ENCODE data around the gene NAPSA.

NAPSA gene

DNA sequence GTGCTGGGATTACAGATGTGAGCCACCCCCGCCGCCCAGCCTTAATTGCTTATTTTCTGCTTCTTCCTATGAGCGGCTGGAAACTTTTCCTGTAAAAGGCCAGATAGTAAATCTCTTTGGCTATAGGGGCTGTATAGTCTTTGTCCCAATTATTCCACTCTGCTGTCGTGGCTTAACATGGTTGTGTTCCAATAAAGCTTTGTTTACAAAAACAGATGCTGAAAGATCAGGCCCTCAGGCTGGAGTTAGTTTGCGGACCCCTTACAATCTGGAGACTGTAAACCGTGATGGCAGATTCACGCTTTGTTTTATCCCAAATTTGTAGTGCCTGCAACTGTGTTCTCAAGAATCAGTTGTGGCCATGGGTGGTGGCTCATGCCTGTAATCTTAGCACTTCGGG is 47.0 kb downstream of the NAPSA start:
- no peak for DNase-seq (ENCODE audit: low read depth in 1 of 2, low spot score in 1 of 2)

- no peak for DNase-seq (ENCODE audit: low read depth in 1 of 2, low spot score in 1 of 2)
Measured at GRCh38 chr19:50317115-50317514, 48.3 kb downstream of the NAPSA start.

DNA sequence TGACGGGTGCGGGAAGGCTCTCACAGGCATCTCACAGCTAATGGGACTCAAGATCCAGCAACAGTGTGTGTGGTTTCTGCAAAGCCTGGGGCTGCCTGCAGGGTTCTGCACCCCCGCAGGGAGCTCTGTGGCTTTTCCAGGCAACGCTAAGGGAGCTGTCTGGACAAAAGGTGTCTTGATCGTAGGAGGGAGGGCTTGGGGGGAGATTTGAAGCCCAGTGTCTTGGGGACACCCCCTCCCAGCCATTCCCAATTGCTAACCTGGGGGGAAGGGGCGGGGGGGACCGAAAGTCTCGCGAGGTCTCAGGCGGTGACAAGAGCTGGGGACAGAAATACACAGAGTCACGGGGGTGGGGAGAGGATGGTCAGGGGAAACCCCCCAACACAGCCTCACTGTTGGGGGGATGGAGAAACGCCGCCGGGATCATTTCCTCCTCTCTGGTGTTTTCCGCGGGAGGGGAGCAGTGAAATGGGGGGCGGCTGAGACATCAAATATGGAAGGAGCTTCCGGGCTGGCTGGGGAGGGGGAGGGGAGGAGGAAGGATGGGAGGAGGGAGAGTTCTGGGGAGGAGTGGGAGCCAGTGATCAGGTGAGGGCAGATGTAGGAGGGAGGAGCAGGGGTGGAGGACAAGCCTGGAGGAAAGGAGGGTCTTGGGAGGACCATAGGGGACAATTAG is 49.5 kb downstream of the NAPSA start:
- no peak for DNase-seq (ENCODE audit: low read depth in 1 of 2, low spot score in 1 of 2)

- no peak for DNase-seq (ENCODE audit: low read depth in 1 of 2, low spot score in 1 of 2)
Measured at GRCh38 chr19:50314724-50315708, 50.4 kb downstream of the NAPSA start.

DNA sequence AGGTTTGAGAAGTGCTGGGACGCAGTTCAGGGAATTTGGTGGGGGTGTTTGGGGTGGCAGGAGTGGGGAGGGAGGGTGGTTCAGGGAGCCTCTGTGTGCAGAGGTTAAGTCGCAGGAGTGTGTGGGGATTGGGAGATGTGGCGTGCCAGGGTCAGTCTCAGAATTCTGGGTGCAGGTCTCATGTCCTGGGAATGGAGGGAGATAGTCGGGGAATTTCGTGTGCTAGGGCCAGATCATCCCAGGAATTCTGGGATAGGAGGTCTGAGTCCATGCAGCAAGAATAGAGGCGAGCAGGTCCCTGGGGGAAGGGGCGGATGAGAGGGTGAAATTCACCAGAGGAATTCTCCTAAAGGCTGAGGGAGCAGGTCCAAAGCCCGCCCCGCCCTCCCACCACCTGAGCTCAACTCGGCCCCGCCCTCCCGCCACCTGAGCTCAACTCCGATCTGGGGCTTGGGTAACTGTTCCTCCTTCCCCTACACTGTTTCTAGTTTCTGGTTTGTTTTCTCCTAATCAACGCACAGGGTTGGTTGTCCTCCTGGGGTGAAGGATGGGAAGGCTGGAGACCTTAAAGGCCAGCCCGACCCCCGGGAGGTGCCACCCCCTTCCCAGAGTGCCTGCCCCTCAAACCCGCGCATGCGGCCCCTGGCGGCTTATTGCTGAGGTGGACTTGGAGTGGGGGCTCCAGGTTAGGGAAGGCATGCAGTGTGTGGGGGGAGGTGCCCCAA is 51.5 kb downstream of the NAPSA start:
- DNase-seq (ENCODE audit: low read depth in 1 of 2, low spot score in 1 of 2) = no peak

GRCh38 chr19:50312967-50313811 is 52.2 kb downstream of the NAPSA start:
- DNase-seq (ENCODE audit: low read depth in 1 of 2, low spot score in 1 of 2) = no peak

GRCh38 chr19:50311723-50312635 is 53.5 kb downstream of the NAPSA start:
- DNase-seq (ENCODE audit: low read depth in 1 of 2, low spot score in 1 of 2) = no peak

- DNase-seq (ENCODE audit: low read depth in 1 of 2, low spot score in 1 of 2) = no peak
Measured at GRCh38 chr19:50310759-50311465, 54.5 kb downstream of the NAPSA start.

DNA sequence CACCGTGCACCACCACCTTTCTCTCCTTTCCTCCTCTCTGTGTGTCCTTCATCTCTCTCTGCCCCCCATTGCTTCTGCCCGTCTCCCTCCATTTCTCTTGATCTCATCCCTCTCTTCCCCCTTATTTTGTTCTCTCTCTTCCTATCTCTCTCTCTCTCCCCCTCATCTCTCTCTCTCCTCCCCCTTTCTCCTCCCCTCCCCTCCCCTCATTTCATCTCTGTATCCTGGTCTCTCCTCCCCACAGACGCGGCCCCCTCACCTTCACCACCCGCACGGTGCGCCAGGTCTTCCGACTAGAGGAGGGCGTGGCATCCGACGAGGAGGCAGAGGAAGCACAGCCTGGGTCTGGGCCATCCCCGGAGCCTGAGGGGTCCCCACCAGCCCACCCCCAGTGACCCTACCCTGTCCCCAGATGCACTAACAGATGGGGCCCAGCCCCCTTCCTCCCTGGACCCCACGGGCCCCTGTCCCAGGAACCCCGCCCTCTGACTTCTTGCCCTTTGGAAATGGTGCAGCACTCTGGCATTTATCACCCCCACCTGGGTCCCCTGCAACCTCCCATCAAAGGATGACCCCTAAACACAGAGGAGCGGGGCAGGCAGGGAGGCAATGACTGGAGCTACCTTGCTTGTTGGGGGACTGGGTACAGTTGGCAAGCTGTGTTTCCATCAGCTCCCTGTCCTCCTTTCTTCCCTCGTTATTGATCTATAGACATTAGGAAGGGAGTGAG is 55.9 kb downstream of the NAPSA start:
- no peak for DNase-seq (ENCODE audit: low read depth in 1 of 2, low spot score in 1 of 2)

GRCh38 chr19:50308991-50309390 is 56.4 kb downstream of the NAPSA start:
- DNase-seq (ENCODE audit: low read depth in 1 of 2, low spot score in 1 of 2) = no peak
